HG02981 (cell line): Measurements from ENCODE around the gene SHC4.
A peak's percentile ranks its signal among the peaks of the same experiment; 100 is the strongest.
"Not testable (repeated sequence)": the region's sequence is repeated elsewhere in the genome, so short reads cannot be mapped to it uniquely, and the experiment has no call there.

Source experiments
- ATAC-seq: cut with Tn5 transposase; IDR thresholded peaks from one replicate; pipeline ENCODE4 v1.9.1; 2021; ENCODE audit warnings: mild to moderate bottlenecking, moderate library complexity; ENCODE audit not compliant: unreplicated experiment

SHC4 gene

GRCh38 chr15:48855501-48856440, 107.9 kb downstream of the SHC4 start:
- ATAC-seq: no peak

- ATAC-seq: not testable (repeated sequence)
These were observed 109.3 kb downstream of the SHC4 start for GRCh38 chr15:48854434-48854833.

GRCh38 chr15:48851956-48852355, 111.8 kb downstream of the SHC4 start:
- ATAC-seq: no peak

- no peak for ATAC-seq
These were observed 113.1 kb downstream of the SHC4 start for GRCh38 chr15:48850648-48851047.

GRCh38 chr15:48845123-48845522, 118.6 kb downstream of the SHC4 start:
- ATAC-seq: no peak

- no peak for ATAC-seq
These were observed 121.2 kb downstream of the SHC4 start for GRCh38 chr15:48842501-48842900.

- ATAC-seq: no peak
These were observed 129.0 kb downstream of the SHC4 start for GRCh38 chr15:48834756-48835155.

- ATAC-seq: no peak
These were observed 130.0 kb downstream of the SHC4 start for GRCh38 chr15:48833526-48834239.

- no peak for ATAC-seq
These were observed 131.1 kb downstream of the SHC4 start for GRCh38 chr15:48832648-48833047.

- no peak for ATAC-seq
These were observed 134.8 kb downstream of the SHC4 start for GRCh38 chr15:48828906-48829305.

- no peak for ATAC-seq
These were observed 135.2 kb downstream of the SHC4 start for GRCh38 chr15:48828471-48828870.

- ATAC-seq: no peak
These were observed 138.6 kb downstream of the SHC4 start for GRCh38 chr15:48825075-48825474.

GRCh38 chr15:48823706-48824105, 140.0 kb downstream of the SHC4 start:
- no peak for ATAC-seq

- ATAC-seq: no peak
These were observed 140.5 kb downstream of the SHC4 start for GRCh38 chr15:48823237-48823636.

GRCh38 chr15:48814286-48814685, 149.4 kb downstream of the SHC4 start:
- ATAC-seq: no peak

- no peak for ATAC-seq
These were observed 152.3 kb downstream of the SHC4 start for GRCh38 chr15:48811325-48811958.

- ATAC-seq: peak; percentile 94
These were observed 153.1 kb downstream of the SHC4 start, which contains the start of gene CEP152 for GRCh38 chr15:48810414-48811324. CEP152 (minus strand) TSS chr15:48811069; CDS start chr15:48805649, 5,420 bp downstream.

GRCh38 chr15:48806151-48806550, 157.6 kb downstream of the SHC4 start:
- no peak for ATAC-seq

- ATAC-seq: no peak
These were observed 158.1 kb downstream of the SHC4 start for GRCh38 chr15:48805591-48805990.

GRCh38 chr15:48803877-48804276, 159.8 kb downstream of the SHC4 start:
- ATAC-seq: no peak
